K562 (cell line): ENCODE measurements around the gene NOM1. TPM values are rescaled to one million over a fixed set of nuclear protein-coding genes. Genes with fewer than 3 reads are reported as not detected.

Experiments
- ATAC-seq: fragments of 200-7000 bp; cut with Tn5 transposase; 3 replicates; pipeline ENCODE4 v1.9.1; 2020; ENCODE audit warnings: moderate library complexity
- BruUV-seq: library from RNA; stranded (reverse); fragments of 400-500 nt; replicated peaks from 2 replicates; lab custom pipeline; 2021; lab: Mats Ljungman, UMichigan
- CTCF ChIA-PET: fragments of 300-600 bp; formaldehyde crosslinking; extraction: SDS; loops from one replicate; lab custom pipeline; 2021; ENCODE audit warnings: low intra/inter-chr PET ratio; lab: Yijun Ruan, JAX
- POLR2A ChIA-PET: fragments of 300-600, 350-650 bp; sonication (Branson Sonifier 250); formaldehyde crosslinking; extraction: SDS; loops from one replicate; lab custom pipeline; 2021; ENCODE audit warnings: antibody characterized with exemption, inconsistent platforms; lab: Yijun Ruan, JAX
- DNase-seq, 4 experiments: peaks; one replicate each; pipeline versions ENCODE4 v3.0.0 to v3.0.0-alpha.2; 2011 to 2018; ENCODE audit warnings: low spot score in 3 of 4, mixed read lengths in 3 of 4; ENCODE audit errors: extremely low read depth in 1 of 4
- FAIRE-seq: peaks from 2 replicates; lab custom pipeline; 2011; peaks lifted over from hg19 to GRCh38; lab: Jason Lieb, UNC
- H2AFZ ChIP-seq: 2 replicates; pipeline ENCODE4 v1.6.0; 2011; ENCODE audit warnings: low read depth, low read length, control low read depth, inconsistent platforms
- H3K27ac ChIP-seq: fragments of 200-600 bp; 3 replicates; pipeline ENCODE4 v1.8.0; 2011; ENCODE audit warnings: low read depth, mild to moderate bottlenecking, control low read depth, inconsistent platforms, low read length, moderate library complexity, mixed read lengths; ENCODE audit errors: extremely low read depth
- H3K27me3 ChIP-seq, 2 experiments: fragments of 300-600 bp in 1 of 2; 2 replicates in 1 of 2; 3 replicates in 1 of 2; pipeline versions ENCODE4 v1.6.0 to v1.8.0; 2011; ENCODE audit warnings: inconsistent platforms in 2 of 2, low read length in 2 of 2, mild to moderate bottlenecking in 1 of 2, mixed read lengths in 1 of 2, moderate library complexity in 1 of 2; ENCODE audit not compliant: control insufficient read depth in 2 of 2, insufficient read depth in 2 of 2
- H3K36me3 ChIP-seq: fragments of 300-600 bp; 3 replicates; pipeline ENCODE4 v1.8.0; 2011; ENCODE audit warnings: mild to moderate bottlenecking, low read length, inconsistent platforms; ENCODE audit not compliant: control insufficient read depth, insufficient read depth
- H3K4me1 ChIP-seq, 2 experiments: fragments of 200-600 bp in 1 of 2; replicated peaks in 1 of 2; 2 replicates in 1 of 2; 3 replicates in 1 of 2; pipeline versions ENCODE4 v1.5.1 to v1.8.0; 2011; ENCODE audit warnings: inconsistent platforms in 2 of 2, low read length in 2 of 2, mild to moderate bottlenecking in 1 of 2, mixed read lengths in 1 of 2, moderate library complexity in 1 of 2; ENCODE audit not compliant: control insufficient read depth in 2 of 2, insufficient read depth in 2 of 2
- H3K4me2 ChIP-seq: 2 replicates; pipeline ENCODE4 v1.6.1; 2011; ENCODE audit warnings: low read length, control low read depth, inconsistent platforms, mixed read lengths; ENCODE audit not compliant: insufficient read depth
- H3K4me3 ChIP-seq: fragments of 200-600 bp; sonication (generic), shearing (Covaris generic); 2 replicates; pipeline ENCODE4 v1.5.1; 2016; ENCODE audit warnings: control low read depth, inconsistent platforms
- H3K79me2 ChIP-seq: fragments of 200-600 bp; 3 replicates; pipeline ENCODE4 v1.8.0; 2011; ENCODE audit warnings: low read length, inconsistent platforms; ENCODE audit not compliant: control insufficient read depth, insufficient read depth
- H3K9ac ChIP-seq, 2 experiments: 2 replicates each; pipeline versions ENCODE4 v1.6.0 to v1.6.1; 2011; ENCODE audit warnings: low read depth in 2 of 2, low read length in 2 of 2, control low read depth in 1 of 2, inconsistent platforms in 1 of 2, mild to moderate bottlenecking in 1 of 2, mixed read lengths in 1 of 2; ENCODE audit not compliant: insufficient read depth in 1 of 2
- H3K9me1 ChIP-seq: one replicate; pipeline ENCODE4 v1.6.0; 2011; ENCODE audit warnings: inconsistent platforms, mild to moderate bottlenecking, low read length, moderate library complexity; ENCODE audit not compliant: control insufficient read depth, insufficient read depth
- H3K9me3 ChIP-seq: replicated peaks from 2 replicates; pipeline ENCODE4 v1.5.1; 2011; ENCODE audit warnings: low read depth, low read length, inconsistent platforms; ENCODE audit not compliant: control insufficient read depth, insufficient read depth
- H4K20me1 ChIP-seq: replicated peaks from 2 replicates; pipeline ENCODE4 v1.6.1; 2011; ENCODE audit warnings: low read length, inconsistent platforms, mixed read lengths; ENCODE audit not compliant: control insufficient read depth, insufficient read depth
- FOXK2 ChIP-seq, 2 experiments: fragments of 450-650 bp; IDR thresholded peaks in 1 of 2; conservative IDR thresholded peaks in 1 of 2; 2 replicates each; pipeline ENCODE4 v1.6.1; 2016; ENCODE audit warnings: low read depth in 2 of 2, mild to moderate bottlenecking in 1 of 2
- PHB2 ChIP-seq: fragments of 450-650 bp; IDR thresholded peaks from 2 replicates; pipeline ENCODE4 v1.6.1; 2017; ENCODE audit warnings: low read depth
- POLR2A ChIP-seq: fragments of 450-650 bp; conservative IDR thresholded peaks from 2 replicates; pipeline ENCODE4 v1.6.1; 2016
- RAD21 ChIP-seq, 2 experiments: fragments of 250-450 bp in 1 of 2; fragments of 450-650 bp in 1 of 2; sonication (Bioruptor Pico) in 1 of 2; formaldehyde crosslinking in 1 of 2; IDR thresholded peaks in 1 of 2; conservative IDR thresholded peaks in 1 of 2; 2 replicates each; pipeline versions ENCODE4 v1.4.0 to v1.8.0; 2020 to 2022; ENCODE audit warnings: mild to moderate bottlenecking in 2 of 2, moderate library complexity in 1 of 2
- U2AF1 ChIP-seq: fragments of 200-400 bp; formaldehyde crosslinking; optimal IDR thresholded peaks from 2 replicates; pipeline ENCODE3; 2017; ENCODE audit warnings: mild to moderate bottlenecking, low read depth, low read length, moderate library complexity
- ZNF445 ChIP-seq: fragments of 250-450 bp; sonication (Bioruptor Pico); IDR thresholded peaks from 2 replicates; pipeline ENCODE4 v1.4.0; 2020; ENCODE audit warnings: low read depth, mild to moderate bottlenecking, moderate library complexity
- in situ Hi-C: fragments of 300-500 bp; cut with MboI; formaldehyde crosslinking; loops from 4 replicates; pipeline ENCODE4 v1.15.0; 2018; ENCODE audit warnings: inconsistent platforms, mixed read lengths
- intact Hi-C: fragments of 100-400 bp; cut with micrococcal nuclease; formaldehyde crosslinking; loops from 2 replicates; pipeline ENCODE4 v1.14.2; 2022
- polyA plus RNA-seq, 8 experiments: library from polyadenylated mRNA; depleted of rRNA in 4 of 8; stranded (reverse) in 5 of 8; unstranded in 3 of 8; fragments of >200 nt; fragmentation: Nextera tagmentation in 2 of 8; fragmentation: Illumina TruSeq in 1 of 8; extraction: Ambion mirVana in 2 of 8; extraction: Trizol in 1 of 8; gene quantifications; 2 replicates each; pipeline versions ENCODE4 v1.2.1 to v1.2.3, GENCODE V29; 2011 to 2014; ENCODE audit warnings: inconsistent platforms in 1 of 8, missing spikeins in 1 of 8
- total RNA-seq, 7 experiments: library from RNA; depleted of rRNA in 6 of 7; stranded (reverse); fragments of >200 nt in 6 of 7; fragmentation: Illumina TruSeq in 2 of 7; extraction: Trizol in 2 of 7; gene quantifications; 2 replicates each; pipeline versions ENCODE4 v1.2.1 to v1.2.3, GENCODE V29; 2011 to 2021; ENCODE audit warnings: low replicate concordance in 1 of 7
- TF ChIP-seq, protein P1 (sequence below): IDR thresholded peaks from 2 replicates; pipeline ENCODE4 v1.6.1; 2011; ENCODE audit not compliant: insufficient read length; ENCODE audit errors: extremely low read depth

NOM1 gene
- total and polyA plus RNA-seq, 9 of the 15 experiments (the other 6 are each of a cell fraction or from before 2014, with no cell fraction given) = 6.8 to 47.3 (median 37.4) TPM

DNA sequence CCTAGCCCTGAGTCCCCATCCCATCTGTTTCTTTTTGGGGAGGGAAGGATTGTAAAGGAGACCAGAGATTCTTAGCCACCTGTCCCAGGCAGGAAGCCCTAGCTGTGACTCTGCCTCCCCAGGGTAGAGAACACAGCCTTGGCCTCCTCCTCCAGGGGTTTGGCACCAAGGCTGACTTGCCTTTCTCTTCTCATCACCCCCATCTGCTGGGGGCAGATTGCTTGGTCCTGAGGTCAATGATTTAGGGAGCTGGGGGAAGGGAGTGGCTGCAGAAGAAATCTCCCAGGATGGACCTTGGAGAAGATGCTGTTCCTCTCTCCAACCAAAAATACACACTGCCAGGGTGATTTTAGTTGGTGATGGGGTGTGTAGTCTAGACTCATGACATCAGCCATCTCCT is 63.6 kb downstream of the NOM1 start:
- no peak for ATAC-seq
- no peaks in the 10 kb centered on the region for H3K79me2 ChIP-seq
- intact Hi-C loops = no loop called here
- no peak overlapping the region for H3K4me2 ChIP-seq
- TF ChIP-seq RAD21 (CRISPR knock-in tag; conservative IDR thresholded peaks at IDR 0.05 in 1 of 2, IDR thresholded peaks at IDR 0.05 in 1 of 2) (0 out of 4 replicates have a peak, but pooled peaks of 1 of the 2 experiments have one; percentile 6), ZNF445 (no peak), PHB2 (no peak), POLR2A (no peak), FOXK2 (conservative IDR thresholded peaks at IDR 0.05 in 1 of 2, IDR thresholded peaks at IDR 0.05 in 1 of 2; ENCODE audit: low read depth in 2 of 2) (no peak), U2AF1 (no peak)
- TF ChIP-seq, protein P1, sequence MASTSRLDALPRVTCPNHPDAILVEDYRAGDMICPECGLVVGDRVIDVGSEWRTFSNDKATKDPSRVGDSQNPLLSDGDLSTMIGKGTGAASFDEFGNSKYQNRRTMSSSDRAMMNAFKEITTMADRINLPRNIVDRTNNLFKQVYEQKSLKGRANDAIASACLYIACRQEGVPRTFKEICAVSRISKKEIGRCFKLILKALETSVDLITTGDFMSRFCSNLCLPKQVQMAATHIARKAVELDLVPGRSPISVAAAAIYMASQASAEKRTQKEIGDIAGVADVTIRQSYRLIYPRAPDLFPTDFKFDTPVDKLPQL = no peak
- TF ChIP-seq, all 486 proteins: peak for 1
- Histone ChIP-seq H3K4me3 (no peak overlapping the region), H3K9me3 (no peaks in the 10 kb centered on the region), H2AFZ (no peak overlapping the region), H3K9ac (no peak overlapping the region), H4K20me1 (no peaks in the 10 kb centered on the region), H3K27ac (no peak overlapping the region), H3K36me3 (no peaks in the 10 kb centered on the region), H3K9me1 (no peaks in the 10 kb centered on the region), H3K27me3 (peaks cover 37 to 75% of the 10 kb centered on the region in 2 experiments), H3K4me1 (peaks cover 4 to 38% of the 10 kb centered on the region in 2 experiments; a peak in 4 of 5 replicates)
- ChIA-PET POLR2A (interaction anchor here (0.6 to 1.5 kb wide), 5 partner anchors 8 to 20 kb away, joined by 3 to 8 read pairs (median 5); no protein-coding TSS in a partner anchor), CTCF (no interaction called here)
- DNase-seq (peak in 1 of 4 experiments; percentile 27), FAIRE-seq (no peak)
- no TSS peak for BruUV-seq
- in situ Hi-C loops = no loop called here
